ENCODE data around the gene SMG7.

The SMG7 gene

GRCh38 chr1:183470147-183470960, 1.9 kb upstream of the SMG7 start:
- peak; percentile 84 for DNase-seq

- DNase-seq, result peak; percentile 73
Observed at GRCh38 chr1:183470961-183471742, 1.1 kb upstream of the SMG7 start.

- peak; percentile 90 for DNase-seq
Observed at GRCh38 chr1:183471743-183472487, 384 bp upstream of the SMG7 start.

- no peak for DNase-seq
Observed at GRCh38 chr1:183473217-183473536, 878 bp downstream of the SMG7 start.

- no peak for DNase-seq
Observed at GRCh38 chr1:183476081-183476480, 3.8 kb downstream of the SMG7 start.

- no peak for DNase-seq
Observed at GRCh38 chr1:183477986-183478781, 5.9 kb downstream of the SMG7 start.

GRCh38 chr1:183480971-183481441, 8.7 kb downstream of the SMG7 start:
- no peak for DNase-seq

- DNase-seq, result no peak
Observed at GRCh38 chr1:183483224-183483623, 10.9 kb downstream of the SMG7 start.

GRCh38 chr1:183484254-183484653, 12.0 kb downstream of the SMG7 start:
- no peak for DNase-seq

- no peak for DNase-seq
Observed at GRCh38 chr1:183484851-183485250, 12.6 kb downstream of the SMG7 start.

- no peak for DNase-seq
Observed at GRCh38 chr1:183487674-183488442, 15.6 kb downstream of the SMG7 start.

- no peak for DNase-seq
Observed at GRCh38 chr1:183490932-183491331, 18.6 kb downstream of the SMG7 start.

GRCh38 chr1:183493540-183494245, 21.4 kb downstream of the SMG7 start:
- no peak for DNase-seq

- no peak for DNase-seq
Observed at GRCh38 chr1:183495420-183495819, 23.1 kb downstream of the SMG7 start.

- DNase-seq, result no peak
Observed at GRCh38 chr1:183497218-183497617, 24.9 kb downstream of the SMG7 start.

GRCh38 chr1:183498342-183498991, 26.2 kb downstream of the SMG7 start:
- no peak for DNase-seq

- DNase-seq, result no peak
Observed at GRCh38 chr1:183505454-183506089, 33.3 kb downstream of the SMG7 start.

GRCh38 chr1:183506561-183506960, 34.3 kb downstream of the SMG7 start:
- DNase-seq, result no peak

GRCh38 chr1:183508694-183509093, 36.4 kb downstream of the SMG7 start:
- no peak for DNase-seq

- DNase-seq, result no peak
Observed at GRCh38 chr1:183512450-183512849, 40.2 kb downstream of the SMG7 start.

Data from activated CD4-positive, CD25-positive, alpha-beta regulatory T cell treated with anti-CD3 and anti-CD28 coated beads, Interleukin-2, amount 50 U/mL, for 72 hours (primary cell).